Spleen (tissue), 11 donors: Measurements from ENCODE around the gene SORCS3. TPM values are rescaled to one million over a fixed set of nuclear protein-coding genes. Genes with fewer than 3 reads are reported as not detected.

ENCODE experiments used
- DNase-seq: peaks from one replicate; pipeline ENCODE4 v3.0.0-alpha.2; 2020
- H3K27ac ChIP-seq, 8 donors: fragments of 200-600 bp; sonication (generic) in 7 of 8; 1 replicate in 4 of 8; 2 replicates in 4 of 8; pipeline versions ENCODE4 v1.5.0 to v1.8.0; 2016 to 2021; ENCODE audit warnings: inconsistent platforms in 4 of 8, mild to moderate bottlenecking in 4 of 8, moderate library complexity in 1 of 8
- H3K27me3 ChIP-seq, 7 donors: fragments of 200-600 bp; sonication (generic) in 6 of 7; replicated peaks in 1 of 7; 1 replicate in 4 of 7; 2 replicates in 3 of 7; pipeline versions ENCODE4 v1.5.0 to v1.8.0; 2016 to 2021; ENCODE audit warnings: inconsistent platforms in 3 of 7, mild to moderate bottlenecking in 1 of 7
- H3K36me3 ChIP-seq, 6 donors: fragments of 200-600 bp; sonication (generic) in 5 of 6; 1 replicate in 4 of 6; 2 replicates in 2 of 6; pipeline versions ENCODE4 v1.5.0 to v1.8.0; 2016 to 2021; ENCODE audit warnings: inconsistent platforms in 2 of 6
- H3K4me1 ChIP-seq, 6 donors: fragments of 200-600 bp; sonication (generic) in 5 of 6; 1 replicate in 3 of 6; 2 replicates in 3 of 6; pipeline versions ENCODE4 v1.5.0 to v1.8.0; 2016 to 2021; ENCODE audit warnings: inconsistent platforms in 3 of 6
- H3K4me3 ChIP-seq, 8 donors: fragments of 200-600 bp; sonication (generic) in 7 of 8; 1 replicate in 4 of 8; 2 replicates in 4 of 8; pipeline versions ENCODE4 v1.5.0 to v1.8.0; 2016 to 2021; ENCODE audit warnings: inconsistent platforms in 4 of 8, mild to moderate bottlenecking in 4 of 8, moderate library complexity in 2 of 8
- H3K9me3 ChIP-seq, 8 donors: fragments of 200-600 bp; sonication (generic) in 7 of 8; 1 replicate in 4 of 8; 2 replicates in 4 of 8; pipeline versions ENCODE4 v1.5.0 to v1.8.0; 2016 to 2021; ENCODE audit warnings: inconsistent platforms in 4 of 8
- CTCF ChIP-seq, 11 experiments: fragments of 200-600 bp in 7 of 11; fragments of 450-650 bp in 4 of 11; sonication (generic) in 4 of 11; IDR thresholded peaks in 8 of 11; conservative IDR thresholded peaks in 3 of 11; 1 replicate in 7 of 11; 2 replicates in 4 of 11; pipeline versions ENCODE4 v1.4.0 to v1.8.0; 2016 to 2021; ENCODE audit warnings: antibody characterized with exemption in 11 of 11, inconsistent platforms in 4 of 11, mild to moderate bottlenecking in 1 of 11
- POLR2A ChIP-seq, 3 donors: fragments of 450-650 bp; IDR thresholded peaks; one replicate each; pipeline ENCODE4 v1.5.1; 2017; ENCODE audit warnings: antibody characterized with exemption in 3 of 3, mild to moderate bottlenecking in 1 of 3
- POLR2AphosphoS5 ChIP-seq, 3 donors: sonication (generic); formaldehyde crosslinking; IDR thresholded peaks; one replicate each; pipeline ENCODE4 v1.5.1; 2017; ENCODE audit warnings: antibody characterized with exemption in 3 of 3
- WGBS, 5 donors: extraction: QIAGEN DNeasy Blood & Tissue Kit in 3 of 5; methylation state at CpG; one replicate each; pipeline versions ENCODE4 v1.1.5 to v1.1.7; 2013 to 2018; 5-methylcytosine and 5-hydroxymethylcytosine counted together
- intact Hi-C: fragments of 100-400 bp; cut with DNase I; formaldehyde crosslinking; loops from one replicate; pipeline ENCODE4 v1.15.0; 2023; ENCODE audit warnings: low total_unique reads
- polyA plus RNA-seq, 3 donors: library from polyadenylated mRNA; stranded (reverse); fragments of 200-250 nt; gene quantifications; one replicate each; pipeline ENCODE4 v1.2.1, GENCODE V29; 2013
- total RNA-seq, 7 donors: library from RNA; depleted of rRNA in 3 of 7; stranded (reverse); fragments of >200 nt in 3 of 7; fragmentation: NEBNext Ultra II Directional in 4 of 7; extraction: Animal tissue kit (Norgen Biotek cat#: 25700) in 4 of 7; gene quantifications; one replicate each; pipeline versions ENCODE4 v1.1.0 to v1.2.1, GENCODE V29; 2016 to 2021
- donor health status: healthy with polysubstance abuse.
- donor health status: DM: no; HTN: no; CAD: no; lungs with moderate emphysema.
- donor health status: DM: no; HTN: no; CAD: no.
- donor health status: Bipolar disorder and iron deficiency.
- donor health status: healthy.
- donor health status: DM: no; HTN: no; CAD: no.
- donor health status: DM: yes; HTN: yes; CAD: no.

Gene SORCS3
- total and polyA plus RNA-seq, 10 donors: 0.03 to 0.06 TPM; not detected in 8

GRCh38 chr10:104931612-104932134, 290.6 kb downstream of the SORCS3 start:
- H3K36me3 ChIP-seq: no peaks in the 10 kb centered on the region
- intact Hi-C loops: no loop called here
- TF ChIP-seq POLR2A (IDR thresholded peaks at IDR 0.05) (no peak), POLR2AphosphoS5 (IDR thresholded peaks at IDR 0.05) (no peak), CTCF (IDR thresholded peaks at IDR 0.05 in 8 of 11, conservative IDR thresholded peaks at IDR 0.05 in 3 of 11) (no peak)
- DNase-seq: no peak
- H3K4me1 ChIP-seq: no peaks in the 10 kb centered on the region
- H3K4me3 ChIP-seq: no peak overlapping the region
- H3K27me3 ChIP-seq: no peaks in the 10 kb centered on the region
- WGBS, 5 donors: 54 to 88% (median 60%) methylated on average over 2 of the region's 2 CpGs
- no peaks in the 10 kb centered on the region for H3K9me3 ChIP-seq
- H3K27ac ChIP-seq: no peak overlapping the region

GRCh38 chr10:104935656-104936055, 294.6 kb downstream of the SORCS3 start:
- no peaks in the 10 kb centered on the region for H3K4me1 ChIP-seq
- TF ChIP-seq CTCF (IDR thresholded peaks at IDR 0.05 in 8 of 11, conservative IDR thresholded peaks at IDR 0.05 in 3 of 11): no peak
- no peak for TF ChIP-seq POLR2A (IDR thresholded peaks at IDR 0.05)
- no peak for TF ChIP-seq POLR2AphosphoS5 (IDR thresholded peaks at IDR 0.05)
- no peak overlapping the region for H3K4me3 ChIP-seq
- H3K36me3 ChIP-seq: no peaks in the 10 kb centered on the region
- 29 to 73% (median 59%) methylated on average over 2 of the region's 2 CpGs for WGBS, 5 donors
- H3K9me3 ChIP-seq: peaks cover 0 to 3% (median 0%) of the 10 kb centered on the region in 8 donors
- no peak for DNase-seq
- intact Hi-C loops: no loop called here
- H3K27ac ChIP-seq: no peak overlapping the region
- no peaks in the 10 kb centered on the region for H3K27me3 ChIP-seq

GRCh38 chr10:104937567-104937966, 296.5 kb downstream of the SORCS3 start:
- Histone ChIP-seq H3K4me1 (no peaks in the 10 kb centered on the region), H3K36me3 (no peaks in the 10 kb centered on the region), H3K27ac (no peak overlapping the region), H3K27me3 (no peaks in the 10 kb centered on the region), H3K4me3 (no peak overlapping the region), H3K9me3 (peaks cover 0 to 3% (median 0%) of the 10 kb centered on the region in 8 donors)
- 52 to 71% (median 68%) methylated on average over 2 of the region's 2 CpGs for WGBS, 5 donors
- TF ChIP-seq POLR2AphosphoS5 (IDR thresholded peaks at IDR 0.05) (no peak), CTCF (IDR thresholded peaks at IDR 0.05 in 8 of 11, conservative IDR thresholded peaks at IDR 0.05 in 3 of 11) (no peak), POLR2A (IDR thresholded peaks at IDR 0.05) (no peak)
- intact Hi-C loops: no loop called here
- no peak for DNase-seq

GRCh38 chr10:104938031-104938430, 296.9 kb downstream of the SORCS3 start:
- Histone ChIP-seq H3K4me1 (no peaks in the 10 kb centered on the region), H3K36me3 (no peaks in the 10 kb centered on the region), H3K9me3 (peaks cover 0 to 3% (median 0%) of the 10 kb centered on the region in 8 donors), H3K27ac (no peak overlapping the region), H3K27me3 (no peaks in the 10 kb centered on the region), H3K4me3 (no peak overlapping the region)
- TF ChIP-seq POLR2A (IDR thresholded peaks at IDR 0.05) (no peak), POLR2AphosphoS5 (IDR thresholded peaks at IDR 0.05) (no peak)
- intact Hi-C loops: no loop called here
- WGBS, 5 donors: 72 to 88% (median 84%) methylated on average over 4 of the region's 4 CpGs
- no peak for DNase-seq

GRCh38 chr10:104941662-104942061, 300.6 kb downstream of the SORCS3 start:
- no peak overlapping the region for H3K4me3 ChIP-seq
- H3K4me1 ChIP-seq: no peaks in the 10 kb centered on the region
- H3K36me3 ChIP-seq: no peaks in the 10 kb centered on the region
- H3K27me3 ChIP-seq: no peaks in the 10 kb centered on the region
- no peak for DNase-seq
- H3K9me3 ChIP-seq: peaks cover 0 to 3% (median 0%) of the 10 kb centered on the region in 8 donors
- H3K27ac ChIP-seq: no peak overlapping the region
- TF ChIP-seq POLR2AphosphoS5 (IDR thresholded peaks at IDR 0.05) (no peak), POLR2A (IDR thresholded peaks at IDR 0.05) (no peak), CTCF (IDR thresholded peaks at IDR 0.05 in 8 of 11, conservative IDR thresholded peaks at IDR 0.05 in 3 of 11) (no peak)
- intact Hi-C loops: no loop called here
